ENCODE measurements around the gene GZMH. TPM values are rescaled to one million over a fixed set of nuclear protein-coding genes. Genes with fewer than 3 reads are reported as not detected.
"Not testable (repeated sequence)": the region's sequence is repeated elsewhere in the genome, so short reads cannot be mapped to it uniquely, and the experiment has no call there.

Gene GZMH
- total RNA-seq, result 10 to 100 TPM in 1 of 5 experiments, 1 to 10 TPM in 3, under 1 TPM in 1; 0.70 to 67.6 (median 5.9) TPM
- 1 to 10 TPM in 1 of 2 donors, under 1 TPM in 1; 0.83 to 1.6 TPM for polyA plus RNA-seq
- not detected for total RNA-seq

GRCh38 chr14:24609655-24610344 lies at the start of gene GZMH:
Gene GZMH, minus strand, starts transcription at chr14:24609685. Its CDS starts 72 bp downstream, at chr14:24609613.
- Mint-ChIP-seq H3K9me3 (peaks cover 0 to 8% (median 0%) of the 10 kb centered on the region in 11 donors), H3K4me3 (peak within 1 kb of the TSS in 2 of 10 donors; percentile 51 to 54), H3K4me1 (peaks cover 0 to 77% (median 3%) of the 10 kb centered on the region in 7 donors), H3K27me3 (no peaks in the 10 kb centered on the region), H3K27ac (peak within 1 kb of the TSS in 2 of 9 donors; percentile 39 to 72), H3K36me3 (peaks cover 0 to 3% (median 0%) of the 10 kb centered on the region in 5 donors)
- POLR2A ChIA-PET, result no interaction called here
- peak within 1 kb of the TSS; percentile 40 for H3K4me3 ChIP-seq (ENCODE audit: low read length)
- no peak within 1 kb of the TSS for H3K27ac ChIP-seq (ENCODE audit: low read depth, low read length)
- H3K36me3 ChIP-seq (ENCODE audit: control insufficient read depth in 2 of 3, insufficient read depth in 3 of 3, low read length in 3 of 3), result no peaks in the 10 kb centered on the region
- ATAC-seq (peak; percentile 73), DNase-seq (no peak)
- peaks cover 0 to 76% of the 10 kb centered on the region in 2 donors for H3K4me1 ChIP-seq (ENCODE audit: control insufficient read depth in 2 of 2, insufficient read depth in 2 of 2, low read length in 2 of 2)
- intact Hi-C loops (cut with micrococcal nuclease), result loop anchor here (5.0 kb wide), 2 partner anchors 83 to 523 kb away; no protein-coding TSS in a partner anchor
- CTCF ChIA-PET, result interaction anchor here (1.1 kb wide), 1 partner anchor 69 kb away, joined by 3 read pairs; no protein-coding TSS in a partner anchor
- H3K9me3 ChIP-seq (ENCODE audit: control insufficient read depth in 2 of 3, low read length in 3 of 3), result no peaks in the 10 kb centered on the region
- no peaks in the 10 kb centered on the region for H3K27me3 ChIP-seq (ENCODE audit: control insufficient read depth in 2 of 2, insufficient read depth in 2 of 2, low read length in 2 of 2)

- intact Hi-C loops (cut with micrococcal nuclease); ATAC-seq; H3K9me3 ChIP-seq (ENCODE audit: control insufficient read depth in 2 of 3, low read length in 3 of 3); H3K4me1 ChIP-seq (ENCODE audit: control insufficient read depth in 2 of 2, insufficient read depth in 2 of 2, low read length in 2 of 2); H3K27me3 ChIP-seq (ENCODE audit: control insufficient read depth in 2 of 2, insufficient read depth in 2 of 2, low read length in 2 of 2); POLR2A ChIA-PET; CTCF ChIA-PET; H3K4me3 Mint-ChIP-seq; H3K4me3 ChIP-seq (ENCODE audit: low read length); DNase-seq; H3K27ac Mint-ChIP-seq; H3K4me1 Mint-ChIP-seq; H3K27ac ChIP-seq (ENCODE audit: low read depth, low read length); H3K27me3 Mint-ChIP-seq; H3K36me3 ChIP-seq (ENCODE audit: control insufficient read depth in 2 of 3, insufficient read depth in 3 of 3, low read length in 3 of 3): not testable (repeated sequence)
- Mint-ChIP-seq H3K9me3 (peaks cover 3 to 39% (median 19%) of the 10 kb centered on the region in 11 donors), H3K36me3 (peaks cover 0 to 37% (median 5%) of the 10 kb centered on the region in 5 donors)
Observed at GRCh38 chr14:24648361-24648760, 38.9 kb upstream of the GZMH start.

GRCh38 chr14:24639905-24640304 lies 30.4 kb upstream of the GZMH start:
- intact Hi-C loops (cut with micrococcal nuclease), result no loop called here
- no peaks in the 10 kb centered on the region for H3K9me3 ChIP-seq (ENCODE audit: control insufficient read depth in 2 of 3, low read length in 3 of 3)
- H3K27ac ChIP-seq (ENCODE audit: low read depth, low read length), result no peak overlapping the region

GRCh38 chr14:24639270-24639669 lies 29.8 kb upstream of the GZMH start:
- Histone ChIP-seq H3K4me1 (ENCODE audit: control insufficient read depth in 2 of 2, insufficient read depth in 2 of 2, low read length in 2 of 2) (peaks cover 0 to 5% of the 10 kb centered on the region in 2 donors), H3K4me3 (ENCODE audit: low read length) (no peak overlapping the region), H3K9me3 (ENCODE audit: control insufficient read depth in 2 of 3, low read length in 3 of 3) (no peaks in the 10 kb centered on the region), H3K27me3 (ENCODE audit: control insufficient read depth in 2 of 2, insufficient read depth in 2 of 2, low read length in 2 of 2) (no peaks in the 10 kb centered on the region), H3K27ac (ENCODE audit: low read depth, low read length) (no peak overlapping the region), H3K36me3 (ENCODE audit: control insufficient read depth in 2 of 3, insufficient read depth in 3 of 3, low read length in 3 of 3) (no peaks in the 10 kb centered on the region)
- ATAC-seq (no peak), DNase-seq (no peak)
- Mint-ChIP-seq H3K27me3 (no peaks in the 10 kb centered on the region), H3K27ac (no peak overlapping the region), H3K4me3 (no peak overlapping the region), H3K9me3 (peaks cover 0 to 4% (median 0%) of the 10 kb centered on the region in 11 donors), H3K4me1 (peaks cover 0 to 37% (median 8%) of the 10 kb centered on the region in 7 donors), H3K36me3 (peaks cover 0 to 16% (median 0%) of the 10 kb centered on the region in 5 donors)
- ChIA-PET POLR2A (no interaction called here), CTCF (no interaction called here)
- intact Hi-C loops (cut with micrococcal nuclease), result no loop called here

More at GRCh38 chr14:24639905-24640304, 30.4 kb upstream of the GZMH start:
- Histone ChIP-seq H3K4me1 (ENCODE audit: control insufficient read depth in 2 of 2, insufficient read depth in 2 of 2, low read length in 2 of 2) (no peaks in the 10 kb centered on the region), H3K36me3 (ENCODE audit: control insufficient read depth in 2 of 3, insufficient read depth in 3 of 3, low read length in 3 of 3) (no peaks in the 10 kb centered on the region), H3K4me3 (ENCODE audit: low read length) (no peak overlapping the region), H3K27me3 (ENCODE audit: control insufficient read depth in 2 of 2, insufficient read depth in 2 of 2, low read length in 2 of 2) (no peaks in the 10 kb centered on the region)
- no peak for DNase-seq
- Mint-ChIP-seq H3K4me3 (no peak overlapping the region), H3K9me3 (peaks cover 0 to 4% (median 0%) of the 10 kb centered on the region in 11 donors), H3K27me3 (no peaks in the 10 kb centered on the region), H3K4me1 (peaks cover 0 to 30% (median 6%) of the 10 kb centered on the region in 7 donors), H3K36me3 (peaks cover 0 to 16% (median 0%) of the 10 kb centered on the region in 5 donors), H3K27ac (no peak overlapping the region)
- ChIA-PET CTCF (no interaction called here), POLR2A (no interaction called here)
- ATAC-seq, result no peak

GRCh38 chr14:24634158-24634557 lies 24.7 kb upstream of the GZMH start, which contains the start of gene GZMB:
Gene GZMB, minus strand, starts transcription at chr14:24634190. Its CDS starts 30 bp downstream, at chr14:24634160.
- CTCF ChIA-PET, result no interaction called here
- Histone ChIP-seq H3K4me1 (ENCODE audit: control insufficient read depth in 2 of 2, insufficient read depth in 2 of 2, low read length in 2 of 2) (peaks cover 0 to 11% of the 10 kb centered on the region in 2 donors), H3K27me3 (ENCODE audit: control insufficient read depth in 2 of 2, insufficient read depth in 2 of 2, low read length in 2 of 2) (no peaks in the 10 kb centered on the region), H3K4me3 (ENCODE audit: low read length) (no peak within 1 kb of the TSS), H3K36me3 (ENCODE audit: control insufficient read depth in 2 of 3, insufficient read depth in 3 of 3, low read length in 3 of 3) (no peaks in the 10 kb centered on the region), H3K9me3 (ENCODE audit: control insufficient read depth in 2 of 3, low read length in 3 of 3) (no peaks in the 10 kb centered on the region), H3K27ac (ENCODE audit: low read depth, low read length) (no peak within 1 kb of the TSS)
- Mint-ChIP-seq H3K4me3 (peak within 1 kb of the TSS in 3 of 10 donors; percentile 45 to 96 (median 85)), H3K27me3 (peaks cover 0 to 5% (median 0%) of the 10 kb centered on the region in 5 donors), H3K27ac (peak within 1 kb of the TSS in 2 of 9 donors; percentile 7 to 95), H3K36me3 (peaks cover 0 to 49% (median 0%) of the 10 kb centered on the region in 5 donors), H3K4me1 (peaks cover 0 to 62% (median 0%) of the 10 kb centered on the region in 7 donors), H3K9me3 (peaks cover 0 to 2% (median 0%) of the 10 kb centered on the region in 11 donors)
- intact Hi-C loops (cut with micrococcal nuclease), result loop anchor here in 1 of 2 donors (1.0 to 2.0 kb wide), 4 partner anchors 29 to 45 kb away; no protein-coding TSS in a partner anchor
- POLR2A ChIA-PET, result no interaction called here
- peak; percentile 88 for ATAC-seq
- peak in 1 of 9 donors; percentile 75 for DNase-seq

DNA sequence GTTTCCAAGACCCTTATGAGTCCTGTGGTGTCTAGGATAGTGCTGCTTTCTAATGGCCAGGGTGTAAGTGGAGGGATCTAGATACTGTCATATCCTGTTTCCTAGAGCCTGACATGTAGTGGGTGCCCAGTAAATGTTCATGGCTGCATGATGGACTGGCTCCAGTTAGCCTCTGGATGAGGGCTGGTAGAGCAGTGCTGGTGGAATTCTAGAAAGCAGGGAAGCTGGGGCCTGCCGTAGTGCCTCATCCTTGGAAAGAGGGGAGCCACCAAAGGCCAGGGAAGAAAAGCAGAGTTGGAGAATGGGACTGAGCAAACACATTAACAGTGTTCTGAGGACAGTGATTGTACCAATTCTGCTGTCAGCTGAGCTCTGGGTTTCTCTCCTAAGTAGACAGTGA lies 23.9 kb upstream of the GZMH start:
- peak overlapping the region in 2 of 10 donors; percentile 85 to 96 for H3K4me3 Mint-ChIP-seq
- intact Hi-C loops (cut with micrococcal nuclease), result no loop called here
- H3K4me1 Mint-ChIP-seq, result peaks cover 0 to 62% (median 0%) of the 10 kb centered on the region in 7 donors

More for the DNA sequence above, 23.9 kb upstream of the GZMH start:
- POLR2A ChIA-PET, result no interaction called here
- H3K27ac ChIP-seq (ENCODE audit: low read depth, low read length), result no peak overlapping the region
- H3K4me1 ChIP-seq (ENCODE audit: control insufficient read depth in 2 of 2, insufficient read depth in 2 of 2, low read length in 2 of 2), result peaks cover 0 to 11% of the 10 kb centered on the region in 2 donors
- Mint-ChIP-seq H3K36me3 (peaks cover 0 to 46% (median 0%) of the 10 kb centered on the region in 5 donors), H3K27ac (peak overlapping the region in 2 of 9 donors; percentile 7 to 95), H3K9me3 (peaks cover 0 to 2% (median 0%) of the 10 kb centered on the region in 11 donors), H3K27me3 (peaks cover 0 to 5% (median 0%) of the 10 kb centered on the region in 5 donors)
- DNase-seq (no peak), ATAC-seq (no peak)
- CTCF ChIA-PET, result interaction anchor here (1.0 kb wide), 1 partner anchor 28 kb away, joined by 4 read pairs; no protein-coding TSS in a partner anchor
- H3K27me3 ChIP-seq (ENCODE audit: control insufficient read depth in 2 of 2, insufficient read depth in 2 of 2, low read length in 2 of 2), result no peaks in the 10 kb centered on the region
- no peaks in the 10 kb centered on the region for H3K36me3 ChIP-seq (ENCODE audit: control insufficient read depth in 2 of 3, insufficient read depth in 3 of 3, low read length in 3 of 3)
- H3K4me3 ChIP-seq (ENCODE audit: low read length), result no peak overlapping the region
- H3K9me3 ChIP-seq (ENCODE audit: control insufficient read depth in 2 of 3, low read length in 3 of 3), result no peaks in the 10 kb centered on the region
